HepG2 (cell line): ENCODE data around the gene TEX26. TPM values are rescaled to one million over a fixed set of nuclear protein-coding genes. Genes with fewer than 3 reads are reported as not detected.
A peak's percentile ranks its signal among the peaks of the same experiment; 100 is the strongest.

Source experiments
- ATAC-seq: fragments of 200-7000 bp; cut with Tn5 transposase; 3 replicates; pipeline ENCODE4 v1.9.1; 2020; ENCODE audit warnings: mild to moderate bottlenecking, moderate library complexity
- BruUV-seq: library from RNA; stranded (reverse); fragments of 400-500 nt; replicated peaks from 2 replicates; lab custom pipeline; 2021; lab: Mats Ljungman, UMichigan
- CTCF ChIA-PET: fragments of 300-600 bp; formaldehyde crosslinking; extraction: SDS; loops from one replicate; lab custom pipeline; 2021; ENCODE audit warnings: low total read pairs, inconsistent platforms, low intra/inter-chr PET ratio; lab: Yijun Ruan, JAX
- POLR2A ChIA-PET: fragments of 350-600 bp; sonication (Branson Sonifier 250); formaldehyde crosslinking; loops from one replicate; lab custom pipeline; 2020; ENCODE audit warnings: antibody characterized with exemption, inconsistent platforms; lab: Yijun Ruan, JAX
- DNase-seq: peaks from one replicate; pipeline ENCODE4 v3.0.0-alpha.2; 2015; ENCODE audit warnings: low spot score
- FAIRE-seq: peaks from 3 replicates; lab custom pipeline; 2011; peaks lifted over from hg19 to GRCh38; lab: Jason Lieb, UNC
- H2AFZ ChIP-seq: one replicate; pipeline ENCODE4 v1.6.1; 2011; ENCODE audit warnings: low read length, inconsistent platforms
- H3K27ac ChIP-seq: fragments of 300-600 bp; 3 replicates; pipeline ENCODE4 v1.8.0; 2011; ENCODE audit warnings: mixed run types, mild to moderate bottlenecking, mixed read lengths, low read length, inconsistent platforms; ENCODE audit not compliant: insufficient read depth; ENCODE audit errors: extremely low read length
- H3K27me3 ChIP-seq, 2 experiments: fragments of 200-600 bp in 1 of 2; 2 replicates in 1 of 2; 3 replicates in 1 of 2; pipeline versions ENCODE4 v1.6.0 to v1.8.0; 2011; ENCODE audit warnings: low read length in 2 of 2, mild to moderate bottlenecking in 2 of 2, moderate library complexity in 2 of 2, inconsistent platforms in 1 of 2; ENCODE audit not compliant: insufficient read depth in 2 of 2, control insufficient read depth in 1 of 2
- H3K36me3 ChIP-seq, 2 experiments: fragments of 200-600 bp in 1 of 2; replicated peaks in 1 of 2; 2 replicates in 1 of 2; 3 replicates in 1 of 2; pipeline versions ENCODE4 v1.5.1 to v1.8.0; 2011; ENCODE audit warnings: low read length in 2 of 2, inconsistent platforms in 1 of 2; ENCODE audit not compliant: insufficient read depth in 2 of 2, control insufficient read depth in 1 of 2
- H3K4me1 ChIP-seq: 2 replicates; pipeline ENCODE4 v1.5.1; 2012; ENCODE audit warnings: low read length, inconsistent platforms; ENCODE audit not compliant: insufficient read depth
- H3K4me2 ChIP-seq: 2 replicates; pipeline ENCODE4 v1.6.0; 2011; ENCODE audit warnings: low read depth, low read length, inconsistent platforms
- H3K4me3 ChIP-seq, 3 experiments: fragments of 200-600 bp in 1 of 3; sonication (generic), shearing (Covaris generic) in 1 of 3; replicated peaks in 1 of 3; 2 replicates each; pipeline ENCODE4 v1.5.1; 2011 to 2016; ENCODE audit warnings: low read length in 3 of 3, inconsistent platforms in 2 of 3, low read depth in 2 of 3, mild to moderate bottlenecking in 2 of 3, control low read depth in 1 of 3, mixed read lengths in 1 of 3; ENCODE audit not compliant: insufficient read depth in 1 of 3
- H3K79me2 ChIP-seq: one replicate; pipeline ENCODE4 v1.6.1; 2011; ENCODE audit warnings: low read length, inconsistent platforms; ENCODE audit not compliant: insufficient read depth
- H3K9ac ChIP-seq: 2 replicates; pipeline ENCODE4 v1.6.0; 2011; ENCODE audit warnings: mild to moderate bottlenecking, low read depth, low read length, inconsistent platforms; ENCODE audit not compliant: insufficient read depth
- H3K9me3 ChIP-seq: 2 replicates; pipeline ENCODE4 v1.5.1; 2012; ENCODE audit warnings: mild to moderate bottlenecking, low read length
- H4K20me1 ChIP-seq: 2 replicates; pipeline ENCODE4 v1.6.0; 2011; ENCODE audit warnings: inconsistent platforms, mild to moderate bottlenecking, low read length, moderate library complexity; ENCODE audit not compliant: insufficient read depth
- HOXA5 ChIP-seq: sonication (generic); formaldehyde crosslinking; IDR thresholded peaks from 2 replicates; pipeline ENCODE4 v1.4.0; 2020; ENCODE audit warnings: missing genetic modification reagents
- PHF8 ChIP-seq: sonication (generic); formaldehyde crosslinking; IDR thresholded peaks from 2 replicates; pipeline ENCODE4 v1.5.0; 2020; ENCODE audit warnings: missing genetic modification reagents
- TRAFD1 ChIP-seq: sonication (generic); formaldehyde crosslinking; IDR thresholded peaks from 2 replicates; pipeline ENCODE4 v1.5.1; 2020; ENCODE audit warnings: missing genetic modification reagents, mild to moderate bottlenecking, borderline replicate concordance
- ZNF256 ChIP-seq: sonication (generic); formaldehyde crosslinking; conservative IDR thresholded peaks from 2 replicates; pipeline ENCODE4 v1.4.0; 2020; ENCODE audit warnings: missing genetic modification reagents
- ZNF557 ChIP-seq: sonication (generic); formaldehyde crosslinking; IDR thresholded peaks from 2 replicates; pipeline ENCODE4 v1.4.0; 2020; ENCODE audit warnings: missing genetic modification reagents
- ZNF616 ChIP-seq: sonication (generic); formaldehyde crosslinking; IDR thresholded peaks from 2 replicates; pipeline ENCODE4 v1.5.0; 2020; ENCODE audit warnings: low read depth, mild to moderate bottlenecking, missing genetic modification reagents
- ZNF720 ChIP-seq: sonication (generic); formaldehyde crosslinking; IDR thresholded peaks from 2 replicates; pipeline ENCODE4 v1.4.0; 2020; ENCODE audit warnings: missing genetic modification reagents
- ZNF737 ChIP-seq: sonication (generic); formaldehyde crosslinking; IDR thresholded peaks from 2 replicates; pipeline ENCODE4 v1.5.0; 2020; ENCODE audit warnings: missing genetic modification reagents, mild to moderate bottlenecking, borderline replicate concordance
- ZSCAN20 ChIP-seq: sonication (generic); formaldehyde crosslinking; IDR thresholded peaks from 2 replicates; pipeline ENCODE4 v1.4.0; 2020; ENCODE audit warnings: missing genetic modification reagents, mild to moderate bottlenecking, borderline replicate concordance
- WGBS: methylation state at CpG from one replicate; pipeline ENCODE4 v1.1.6; 2017; ENCODE audit warnings: low lambda C conversion rate; 5-methylcytosine and 5-hydroxymethylcytosine counted together
- in situ Hi-C: cut with HindIII; loops from 2 replicates; pipeline ENCODE4 v1.10.0; 2017; ENCODE audit warnings: low pct_unique_long_range_greater_than_20kb; ENCODE audit not compliant: extremely low pct_ligation_motif_present
- intact Hi-C: fragments of 100-400 bp; cut with micrococcal nuclease; formaldehyde crosslinking; loops from one replicate; pipeline ENCODE4 v1.10.0; 2022; ENCODE audit not compliant: unreplicated experiment
- polyA plus RNA-seq, 8 experiments: library from polyadenylated mRNA; depleted of rRNA in 3 of 8; stranded (reverse) in 7 of 8; unstranded in 1 of 8; fragments of >200 nt; fragmentation: Illumina TruSeq in 4 of 8; extraction: Trizol in 4 of 8; gene quantifications; 2 replicates each; pipeline versions ENCODE4 v1.2.1 to v1.2.3, GENCODE V29; 2011 to 2016; ENCODE audit warnings: low read depth in 4 of 8, missing spikeins in 1 of 8, mixed read lengths in 1 of 8; ENCODE audit not compliant: insufficient read depth in 1 of 8
- total RNA-seq, 5 experiments: library from RNA; depleted of rRNA; stranded (reverse); fragments of >200 nt; fragmentation: Illumina TruSeq; extraction: Trizol; gene quantifications; 2 replicates each; pipeline ENCODE4 v1.2.3, GENCODE V29; 2016; ENCODE audit warnings: low read depth in 1 of 5
- TF ChIP-seq, protein P1 (sequence below): sonication (generic); formaldehyde crosslinking; IDR thresholded peaks from 2 replicates; pipeline ENCODE4 v1.4.0; 2020; ENCODE audit warnings: missing genetic modification reagents; ENCODE audit errors: not compliant biosample characterization
- TF ChIP-seq, protein P2 (sequence below): sonication (generic); formaldehyde crosslinking; IDR thresholded peaks from 2 replicates; pipeline ENCODE4 v1.5.0; 2020; ENCODE audit warnings: missing genetic modification reagents
- TF ChIP-seq, protein P3 (sequence below): sonication (generic); formaldehyde crosslinking; IDR thresholded peaks from 2 replicates; pipeline ENCODE4 v1.5.0; 2020; ENCODE audit warnings: missing genetic modification reagents, mild to moderate bottlenecking, borderline replicate concordance

The TEX26 gene
- total and polyA plus RNA-seq, 2 of the 13 experiments (the other 11 are each of a cell fraction or from before 2014, with no cell fraction given) = not detected

DNA sequence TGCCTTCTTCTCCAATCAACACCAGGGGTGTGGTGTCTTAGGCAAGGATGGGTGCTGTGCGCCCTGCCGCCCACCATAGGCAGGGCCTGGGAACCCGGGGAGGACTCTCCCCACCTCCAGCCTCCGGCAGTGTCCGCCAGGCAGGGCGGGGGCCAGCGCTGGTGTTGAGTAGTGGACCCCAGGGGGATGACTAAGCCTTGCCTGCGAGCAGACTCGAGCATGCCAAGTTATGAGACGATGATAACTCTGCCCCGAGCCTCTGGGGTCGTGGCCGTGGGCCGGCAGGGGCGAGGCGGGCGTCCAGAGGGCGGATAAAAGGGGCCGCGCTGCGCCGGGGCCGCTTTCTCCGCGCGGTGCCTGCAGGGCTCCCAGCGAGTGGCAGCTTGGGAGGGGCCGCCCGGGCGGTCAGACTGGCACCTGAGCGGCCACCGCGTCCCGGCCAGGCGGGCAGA, 26.5 kb upstream of the TEX26 start, which contains the start of gene MEDAG (continued):
- TF ChIP-seq, protein P1, sequence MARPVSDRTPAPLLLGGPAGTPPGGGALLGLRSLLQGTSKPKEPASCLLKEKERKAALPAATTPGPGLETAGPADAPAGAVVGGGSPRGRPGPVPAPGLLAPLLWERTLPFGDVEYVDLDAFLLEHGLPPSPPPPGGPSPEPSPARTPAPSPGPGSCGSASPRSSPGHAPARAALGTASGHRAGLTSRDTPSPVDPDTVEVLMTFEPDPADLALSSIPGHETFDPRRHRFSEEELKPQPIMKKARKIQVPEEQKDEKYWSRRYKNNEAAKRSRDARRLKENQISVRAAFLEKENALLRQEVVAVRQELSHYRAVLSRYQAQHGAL (CRISPR knock-in tag) = no peak
- no peak for TF ChIP-seq ZNF737
- TF ChIP-seq ZNF720 = no peak

- 85% methylated on average over 34 of the region's 60 CpGs for WGBS
- POLR2A ChIA-PET = no interaction called here
- no peak for DNase-seq
These were observed 25.9 kb upstream of the TEX26 start for GRCh38 chr13:30906411-30907051.

More at GRCh38 chr13:30906411-30907051, 25.9 kb upstream of the TEX26 start:
- CTCF ChIA-PET = no interaction called here
- Histone ChIP-seq H3K36me3 (no peaks in the 10 kb centered on the region), H3K27ac (no peak overlapping the region), H3K4me2 (peak overlapping the region; percentile 40; the same call in 1 of the 2 replicates), H3K4me3 (no peak overlapping the region)
- FAIRE-seq = no peak
- BruUV-seq = no TSS peak
- TF ChIP-seq ZSCAN20 (no peak), HOXA5 (no peak), PHF8 (CRISPR knock-in tag) (no peak), ZNF256 (CRISPR knock-in tag) (no peak), ZNF616 (CRISPR knock-in tag) (no peak), ZNF557 (CRISPR knock-in tag) (no peak), TRAFD1 (CRISPR knock-in tag) (no peak)
- TF ChIP-seq, protein P2, sequence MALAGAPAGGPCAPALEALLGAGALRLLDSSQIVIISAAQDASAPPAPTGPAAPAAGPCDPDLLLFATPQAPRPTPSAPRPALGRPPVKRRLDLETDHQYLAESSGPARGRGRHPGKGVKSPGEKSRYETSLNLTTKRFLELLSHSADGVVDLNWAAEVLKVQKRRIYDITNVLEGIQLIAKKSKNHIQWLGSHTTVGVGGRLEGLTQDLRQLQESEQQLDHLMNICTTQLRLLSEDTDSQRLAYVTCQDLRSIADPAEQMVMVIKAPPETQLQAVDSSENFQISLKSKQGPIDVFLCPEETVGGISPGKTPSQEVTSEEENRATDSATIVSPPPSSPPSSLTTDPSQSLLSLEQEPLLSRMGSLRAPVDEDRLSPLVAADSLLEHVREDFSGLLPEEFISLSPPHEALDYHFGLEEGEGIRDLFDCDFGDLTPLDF (CRISPR knock-in tag) = no peak
- TF ChIP-seq, protein P3, sequence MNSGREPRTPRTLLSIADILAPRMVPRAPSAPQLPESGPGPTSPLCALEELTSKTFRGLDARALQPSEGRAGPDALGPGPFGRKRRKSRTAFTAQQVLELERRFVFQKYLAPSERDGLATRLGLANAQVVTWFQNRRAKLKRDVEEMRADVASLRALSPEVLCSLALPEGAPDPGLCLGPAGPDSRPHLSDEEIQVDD (CRISPR knock-in tag) = no peak
- TF ChIP-seq, all 625 proteins: peak for 0
- no peaks in the 10 kb centered on the region for H4K20me1 ChIP-seq
- ATAC-seq = peak; percentile 16; the same call in 1 of the 3 replicates
- intact Hi-C loops = no loop called here
- in situ Hi-C loops = no loop called here
- H3K9me3 ChIP-seq = no peaks in the 10 kb centered on the region
- no peaks in the 10 kb centered on the region for H3K79me2 ChIP-seq
- H3K27me3 ChIP-seq = 0 out of 5 replicates have a peak, but pooled peaks cover 0 to 3% of the 10 kb centered on the region in 2 experiments
- H3K4me1 ChIP-seq = peaks cover 17% of the 10 kb centered on the region
- no peak overlapping the region for H2AFZ ChIP-seq
- H3K9ac ChIP-seq = no peak overlapping the region
